ENCODE results near the gene MPL.

Gene MPL

DNA sequence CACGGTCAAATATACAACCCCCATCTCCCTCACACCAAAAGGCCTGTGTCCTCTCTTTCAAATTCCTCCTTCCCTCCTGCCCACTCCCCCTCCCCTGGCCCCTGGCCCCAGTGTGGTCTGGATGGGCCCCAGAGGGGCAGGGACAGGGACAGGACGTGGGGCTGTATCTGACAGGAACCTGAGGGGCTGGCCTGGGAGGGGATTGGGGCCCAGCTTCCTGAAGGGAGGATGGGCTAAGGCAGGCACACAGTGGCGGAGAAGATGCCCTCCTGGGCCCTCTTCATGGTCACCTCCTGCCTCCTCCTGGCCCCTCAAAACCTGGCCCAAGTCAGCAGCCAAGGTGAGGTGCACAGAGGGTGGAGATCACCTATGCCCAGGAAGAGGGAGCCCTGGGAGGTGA, at the start of gene MPL:
Gene MPL, plus strand, starts transcription at position 231 of the 400 bp plus-strand sequence. Its CDS starts 31 bp downstream, at position 262.
- DNase-seq (ENCODE audit: low read depth, low spot score) = no peak

- DNase-seq (ENCODE audit: low read depth, low spot score) = no peak
These were observed 49.4 kb upstream of the MPL start for GRCh38 chr1:43288058-43288784.

- DNase-seq (ENCODE audit: low read depth, low spot score) = no peak
These were observed 48.6 kb upstream of the MPL start for GRCh38 chr1:43288785-43289706.

- DNase-seq (ENCODE audit: low read depth, low spot score) = no peak
These were observed 45.4 kb upstream of the MPL start for GRCh38 chr1:43292216-43292615.

DNA sequence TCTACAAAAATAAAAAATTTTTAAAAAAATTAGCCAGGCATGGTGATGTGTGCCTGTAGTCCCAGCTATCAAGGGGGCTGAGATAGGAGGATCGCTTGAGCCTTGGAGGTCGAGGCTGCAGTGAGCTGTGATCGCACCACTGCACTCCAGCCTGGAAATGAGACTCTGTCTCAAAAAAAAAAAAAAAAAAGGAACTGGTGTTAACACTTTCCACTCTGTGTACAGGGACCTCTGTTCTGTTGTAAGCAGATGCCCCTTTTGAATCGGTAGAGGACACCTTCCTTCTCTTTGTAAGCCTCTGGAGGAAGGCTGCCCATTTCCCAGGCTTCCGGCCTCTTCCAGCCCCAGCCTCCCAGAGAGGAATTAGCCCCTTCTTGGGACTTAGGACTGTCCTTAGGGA, 44.9 kb upstream of the MPL start:
- DNase-seq (ENCODE audit: low read depth, low spot score) = no peak

- no peak for DNase-seq (ENCODE audit: low read depth, low spot score)
These were observed 44.4 kb upstream of the MPL start for GRCh38 chr1:43293176-43293575.

GRCh38 chr1:43293896-43294760, 43.5 kb upstream of the MPL start:
- DNase-seq (ENCODE audit: low read depth, low spot score) = no peak

GRCh38 chr1:43294761-43295160, 42.9 kb upstream of the MPL start:
- DNase-seq (ENCODE audit: low read depth, low spot score) = no peak

GRCh38 chr1:43296207-43296606, 41.4 kb upstream of the MPL start:
- no peak for DNase-seq (ENCODE audit: low read depth, low spot score)

DNA sequence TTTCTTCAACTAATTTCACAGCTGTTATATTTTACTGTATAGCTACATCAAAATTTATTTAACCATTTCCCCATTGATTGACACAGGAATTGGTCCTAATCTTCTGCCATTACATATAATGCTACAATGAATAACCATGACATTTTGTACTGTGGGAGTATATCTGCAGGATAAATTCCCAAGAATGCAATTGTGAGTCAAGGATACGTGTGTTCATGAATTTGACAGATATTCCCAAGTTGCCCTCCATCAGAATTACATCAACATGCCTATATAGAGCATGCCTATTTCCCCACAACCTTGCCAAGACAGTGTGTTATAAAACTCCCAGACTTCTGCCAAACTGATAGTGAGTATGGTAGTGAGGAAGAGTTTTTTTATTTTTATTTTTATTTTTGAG, 39.6 kb upstream of the MPL start:
- DNase-seq (ENCODE audit: low read depth, low spot score) = no peak

DNA sequence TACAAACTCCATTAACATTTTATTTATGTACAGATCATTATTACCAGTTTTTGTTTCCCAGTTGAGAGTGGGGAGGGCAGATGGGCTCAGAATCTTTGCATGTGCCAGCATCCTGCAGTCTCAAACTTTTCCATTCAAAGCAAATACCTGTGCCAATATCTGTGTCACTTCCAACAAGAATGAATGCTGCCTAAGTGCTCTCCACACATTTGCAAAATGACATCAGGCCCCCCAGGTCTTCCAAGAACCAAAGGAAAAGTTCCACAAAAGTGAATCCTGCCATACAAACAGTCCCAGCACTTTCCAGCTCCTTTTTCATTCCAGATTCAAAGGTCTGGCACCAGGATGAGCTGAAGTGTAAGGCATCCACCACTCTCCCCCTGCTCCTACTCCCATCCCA, 38.5 kb upstream of the MPL start:
- DNase-seq (ENCODE audit: low read depth, low spot score) = no peak

DNA sequence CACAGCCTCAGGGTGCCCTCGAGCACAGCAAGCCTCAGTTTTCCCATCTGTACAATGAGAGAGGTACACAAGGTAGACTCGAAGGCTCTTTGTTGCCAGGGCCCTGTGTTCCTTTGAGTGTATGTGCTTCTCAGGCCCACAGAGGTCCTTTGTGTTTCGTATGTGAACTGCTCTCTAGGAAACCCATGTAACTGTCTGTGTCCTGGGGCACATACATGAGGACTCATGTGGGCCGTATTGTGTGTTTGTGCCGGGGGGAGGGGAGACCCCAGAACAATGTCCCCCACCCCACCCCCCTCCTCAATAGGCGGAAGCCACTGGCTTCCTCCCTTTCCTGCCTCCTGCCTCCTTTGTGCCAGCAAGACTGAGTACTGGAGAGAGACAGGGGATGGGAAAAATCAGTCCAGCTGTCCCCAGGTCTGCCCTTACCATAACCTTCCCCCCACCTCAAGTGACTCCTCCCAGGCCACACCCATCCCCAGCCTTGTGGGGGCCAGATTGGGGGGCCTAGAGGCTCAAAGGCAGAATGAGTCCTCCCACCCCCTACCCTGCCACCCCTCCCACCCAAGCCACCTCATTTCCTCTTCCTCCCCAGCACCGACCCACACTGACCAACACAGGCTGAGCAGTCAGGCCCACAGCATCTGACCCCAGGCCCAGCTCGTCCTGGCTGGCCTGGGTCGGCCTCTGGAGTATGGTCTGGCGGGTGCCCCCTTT, 37.1 kb upstream of the MPL start, which contains the start of gene TIE1:
Gene TIE1, plus strand, starts transcription at position 605 of the 717 bp plus-strand sequence. Its CDS starts 90 bp downstream, at position 695.
- no peak for DNase-seq (ENCODE audit: low read depth, low spot score)

GRCh38 chr1:43302201-43302600, 35.4 kb upstream of the MPL start:
- no peak for DNase-seq (ENCODE audit: low read depth, low spot score)

GRCh38 chr1:43302721-43303470, 34.7 kb upstream of the MPL start:
- no peak for DNase-seq (ENCODE audit: low read depth, low spot score)

DNA sequence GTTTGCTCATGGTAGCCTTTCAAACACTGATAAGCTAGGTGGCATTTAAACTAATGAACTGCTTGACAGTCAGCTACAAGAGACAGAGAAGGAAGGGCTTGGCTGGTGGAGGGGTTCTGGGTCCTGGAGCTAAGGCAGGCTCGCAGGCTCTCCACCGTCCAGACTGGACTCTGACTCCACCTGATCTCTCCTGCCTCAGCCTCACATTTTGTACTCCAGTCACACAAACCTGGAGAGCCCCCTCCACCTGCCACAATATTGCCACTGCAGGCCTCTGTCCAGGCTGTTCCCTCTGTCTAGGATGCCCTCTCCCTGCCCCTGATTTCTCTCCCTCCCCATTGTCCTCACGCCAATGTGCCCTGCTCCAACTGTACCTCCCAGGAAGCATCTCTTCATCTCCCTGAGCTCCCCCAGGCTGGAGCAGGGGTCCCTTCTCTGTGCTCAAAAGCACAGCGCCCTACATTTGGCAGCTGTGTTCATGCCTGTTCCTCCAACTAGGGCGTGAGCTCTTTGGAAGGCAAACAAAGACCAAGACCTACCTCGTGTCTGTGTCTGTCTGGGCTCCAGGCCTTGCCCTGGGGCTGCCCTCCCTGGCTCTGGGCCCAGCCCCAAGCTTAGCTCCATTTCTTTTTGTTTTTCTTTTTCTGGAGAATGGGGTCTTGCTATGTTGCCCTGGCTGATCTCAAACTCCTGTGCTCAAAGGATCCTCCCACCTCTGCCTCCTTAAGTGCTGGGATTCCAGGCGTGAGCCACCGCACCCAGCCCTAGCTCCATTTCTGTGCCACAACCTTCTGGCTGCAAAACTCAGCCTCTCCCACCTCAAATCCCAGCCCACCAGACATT, 33.9 kb upstream of the MPL start:
- DNase-seq (ENCODE audit: low read depth, low spot score) = no peak

- no peak for DNase-seq (ENCODE audit: low read depth, low spot score)
These were observed 33.3 kb upstream of the MPL start for GRCh38 chr1:43304314-43304681.

GRCh38 chr1:43304771-43305300, 32.8 kb upstream of the MPL start:
- no peak for DNase-seq (ENCODE audit: low read depth, low spot score)

GRCh38 chr1:43305461-43305860, 32.2 kb upstream of the MPL start:
- no peak for DNase-seq (ENCODE audit: low read depth, low spot score)

All from activated naive CD8-positive, alpha-beta T cell treated with anti-CD3 and anti-CD28 coated beads, Interleukin-2, amount 50 U/mL, for 16 hours (primary cell).